Osteocyte (in vitro differentiated cells): ENCODE data around the gene GCSAML. TPM values are rescaled to one million over a fixed set of nuclear protein-coding genes. Genes with fewer than 3 reads are reported as not detected.

Source experiments
- DNase-seq: peaks from one replicate; pipeline ENCODE4 v3.0.0; 2021; ENCODE audit warnings: mixed read lengths; ENCODE audit not compliant: unreplicated experiment; ENCODE audit errors: extremely low spot score
- H3K27ac Mint-ChIP-seq: one replicate; pipeline ENCODE4 v1.8.0; 2021; ENCODE audit warnings: mild to moderate bottlenecking, mixed read lengths; ENCODE audit not compliant: unreplicated experiment
- H3K27me3 Mint-ChIP-seq: one replicate; pipeline ENCODE4 v1.8.0; 2021; ENCODE audit warnings: mixed read lengths; ENCODE audit not compliant: unreplicated experiment
- H3K36me3 Mint-ChIP-seq: one replicate; pipeline ENCODE4 v1.8.0; 2021; ENCODE audit warnings: mixed read lengths; ENCODE audit not compliant: unreplicated experiment
- H3K4me1 Mint-ChIP-seq: one replicate; pipeline ENCODE4 v1.8.0; 2021; ENCODE audit warnings: mixed read lengths; ENCODE audit not compliant: unreplicated experiment
- H3K4me3 Mint-ChIP-seq: one replicate; pipeline ENCODE4 v1.8.0; 2021; ENCODE audit warnings: mild to moderate bottlenecking, moderate library complexity, mixed read lengths; ENCODE audit not compliant: unreplicated experiment
- H3K9me3 Mint-ChIP-seq: one replicate; pipeline ENCODE4 v1.8.0; 2021; ENCODE audit warnings: mixed read lengths; ENCODE audit not compliant: unreplicated experiment
- CTCF ChIP-seq: fragments of 200-600 bp; sonication (generic); IDR thresholded peaks from 2 replicates; pipeline ENCODE4 v1.5.0; 2021; ENCODE audit warnings: antibody characterized with exemption, mild to moderate bottlenecking, moderate library complexity
- total RNA-seq: library from RNA; stranded (reverse); gene quantifications from 2 replicates; pipeline ENCODE4 v1.2.1, GENCODE V29; 2021

Gene GCSAML
- total RNA-seq, 1 donor from 2014 or later = not detected

GRCh38 chr1:247588060-247588459, 39.1 kb downstream of the GCSAML start, which contains the start of gene OR2G2:
Gene OR2G2 (plus strand): TSS chr1:247588360. CDS start chr1:247588360, 0 bp downstream.
- Mint-ChIP-seq H3K27me3 (peaks cover 4% of the 10 kb centered on the region), H3K27ac (no peak within 1 kb of the TSS), H3K4me3 (no peak within 1 kb of the TSS), H3K36me3 (no peaks in the 10 kb centered on the region), H3K9me3 (peaks cover 9% of the 10 kb centered on the region), H3K4me1 (no peaks in the 10 kb centered on the region)
- TF ChIP-seq CTCF = no peak
- DNase-seq = no peak

- TF ChIP-seq CTCF = no peak
- Mint-ChIP-seq H3K4me1 (no peaks in the 10 kb centered on the region), H3K9me3 (peaks cover 10% of the 10 kb centered on the region), H3K36me3 (no peaks in the 10 kb centered on the region), H3K27ac (no peak within 1 kb of the TSS), H3K4me3 (no peak within 1 kb of the TSS), H3K27me3 (peaks cover 3% of the 10 kb centered on the region)
- no peak for DNase-seq
Observed at GRCh38 chr1:247605286-247605685, 56.4 kb downstream of the GCSAML start, which contains the start of gene OR2G3. Gene OR2G3 (plus strand): TSS chr1:247605586. CDS start chr1:247605586, 0 bp downstream.

GRCh38 chr1:247613405-247613804, 64.5 kb downstream of the GCSAML start:
- TF ChIP-seq CTCF = no peak
- H3K27me3 Mint-ChIP-seq = no peaks in the 10 kb centered on the region
- no peaks in the 10 kb centered on the region for H3K36me3 Mint-ChIP-seq
- no peak for DNase-seq
- H3K27ac Mint-ChIP-seq = no peak overlapping the region
- peaks cover 20% of the 10 kb centered on the region for H3K9me3 Mint-ChIP-seq
- no peak overlapping the region for H3K4me3 Mint-ChIP-seq
- H3K4me1 Mint-ChIP-seq = no peaks in the 10 kb centered on the region

GRCh38 chr1:247614625-247615024, 65.7 kb downstream of the GCSAML start:
- no peaks in the 10 kb centered on the region for H3K36me3 Mint-ChIP-seq
- no peak overlapping the region for H3K27ac Mint-ChIP-seq
- H3K4me3 Mint-ChIP-seq = no peak overlapping the region
- H3K27me3 Mint-ChIP-seq = no peaks in the 10 kb centered on the region
- no peak for TF ChIP-seq CTCF
- peaks cover 12% of the 10 kb centered on the region for H3K9me3 Mint-ChIP-seq
- no peak for DNase-seq
- H3K4me1 Mint-ChIP-seq = no peaks in the 10 kb centered on the region

Other genes with a start within 250 kb of the GCSAML start
- 39.8 and 43.0 TPM in 2 replicates for gene ZNF496, start 217.3 kb upstream of the GCSAML start, total RNA-seq
- 0.16 and 0.44 TPM in 2 replicates for gene NLRP3, start 133.0 kb upstream of the GCSAML start, total RNA-seq
- not detected in 2 replicates for gene OR2B11, start 91.0 kb upstream of the GCSAML start, total RNA-seq
- gene OR2C3, start 12.7 kb upstream of the GCSAML start, total RNA-seq = not detected in 2 replicates
- gene OR2G2, start 39.2 kb downstream of the GCSAML start, total RNA-seq = not detected in 2 replicates
- not detected in 2 replicates for gene OR2G3, start 56.5 kb downstream of the GCSAML start, total RNA-seq
- not detected in 2 replicates for gene OR13G1, start 130.6 kb downstream of the GCSAML start, total RNA-seq
- gene OR6F1, start 167.5 kb downstream of the GCSAML start, total RNA-seq = not detected in 2 replicates
- not detected in 2 replicates for gene OR14K1, start 189.5 kb downstream of the GCSAML start, total RNA-seq
- gene OR14A2, start 199.0 kb downstream of the GCSAML start, total RNA-seq = not detected in 2 replicates
- not detected in 2 replicates for gene OR1C1, start 211.4 kb downstream of the GCSAML start, total RNA-seq